Progenitor cell of endocrine pancreas (in vitro differentiated cells): ENCODE measurements around the gene NLRC5. TPM values are rescaled to one million over a fixed set of nuclear protein-coding genes. Genes with fewer than 3 reads are reported as not detected.
"Not testable (repeated sequence)": the region's sequence is repeated elsewhere in the genome, so short reads cannot be mapped to it uniquely, and the experiment has no call there.

Experiments
- DNase-seq: peaks from one replicate; pipeline ENCODE4 v3.0.0; 2021; ENCODE audit warnings: low spot score; ENCODE audit not compliant: unreplicated experiment
- H3K27ac Mint-ChIP-seq: 2 replicates; pipeline ENCODE4 v1.8.0; 2021; ENCODE audit warnings: mild to moderate bottlenecking, moderate library complexity, mixed read lengths
- H3K27me3 Mint-ChIP-seq: 2 replicates; pipeline ENCODE4 v1.8.0; 2021; ENCODE audit warnings: mixed read lengths
- H3K36me3 Mint-ChIP-seq: 2 replicates; pipeline ENCODE4 v1.8.0; 2022; ENCODE audit warnings: mixed read lengths; ENCODE audit not compliant: insufficient read depth
- H3K4me1 Mint-ChIP-seq: 2 replicates; pipeline ENCODE4 v1.8.0; 2021; ENCODE audit warnings: low read depth, mixed read lengths
- H3K4me3 Mint-ChIP-seq: 2 replicates; pipeline ENCODE4 v1.8.0; 2021; ENCODE audit warnings: low read depth, mild to moderate bottlenecking, moderate library complexity, mixed read lengths
- H3K9me3 Mint-ChIP-seq: 2 replicates; pipeline ENCODE4 v1.8.0; 2021; ENCODE audit warnings: low read depth, mixed read lengths
- CTCF ChIP-seq: fragments of 200-600 bp; sonication (generic); IDR thresholded peaks from one replicate; pipeline ENCODE4 v1.5.0; 2021; ENCODE audit warnings: antibody characterized with exemption, mild to moderate bottlenecking; ENCODE audit not compliant: unreplicated experiment
- total RNA-seq: library from RNA; stranded (reverse); gene quantifications from 2 replicates; pipeline ENCODE4 v1.2.1, GENCODE V29; 2021

Gene NLRC5
- total RNA-seq, 1 donor from 2014 or later: not detected

- Mint-ChIP-seq H3K4me1 (peaks cover 7% of the 10 kb centered on the region), H3K27me3 (peaks cover 56% of the 10 kb centered on the region), H3K27ac (no peak overlapping the region), H3K4me3 (peak overlapping the region; percentile 73), H3K9me3 (no peaks in the 10 kb centered on the region), H3K36me3 (no peaks in the 10 kb centered on the region)
- no peak for TF ChIP-seq CTCF
- DNase-seq: no peak
These were observed 105.6 kb downstream of the NLRC5 start for GRCh38 chr16:57094911-57095310.

- peaks cover 46% of the 10 kb centered on the region for H3K27me3 Mint-ChIP-seq
- no peaks in the 10 kb centered on the region for H3K36me3 Mint-ChIP-seq
- H3K4me1 Mint-ChIP-seq: peaks cover 6% of the 10 kb centered on the region
- TF ChIP-seq CTCF: no peak
- H3K4me3 Mint-ChIP-seq: no peak overlapping the region
- H3K9me3 Mint-ChIP-seq: no peaks in the 10 kb centered on the region
- DNase-seq: no peak
- H3K27ac Mint-ChIP-seq: no peak overlapping the region
These were observed 106.8 kb downstream of the NLRC5 start for GRCh38 chr16:57096192-57096591.

GRCh38 chr16:57096793-57097192, 107.4 kb downstream of the NLRC5 start:
- Mint-ChIP-seq H3K9me3 (no peaks in the 10 kb centered on the region), H3K36me3 (no peaks in the 10 kb centered on the region), H3K4me1 (peaks cover under 1% of the 10 kb centered on the region), H3K4me3 (no peak overlapping the region), H3K27ac (no peak overlapping the region), H3K27me3 (peaks cover 40% of the 10 kb centered on the region)
- DNase-seq: no peak
- no peak for TF ChIP-seq CTCF

- TF ChIP-seq CTCF: no peak
- Mint-ChIP-seq H3K36me3 (no peaks in the 10 kb centered on the region), H3K4me3 (no peak overlapping the region), H3K27me3 (peaks cover 38% of the 10 kb centered on the region), H3K9me3 (no peaks in the 10 kb centered on the region), H3K4me1 (no peaks in the 10 kb centered on the region), H3K27ac (no peak overlapping the region)
- DNase-seq: no peak
These were observed 109.0 kb downstream of the NLRC5 start for GRCh38 chr16:57098188-57098841.

GRCh38 chr16:57099965-57100364, 110.6 kb downstream of the NLRC5 start:
- not testable (repeated sequence) for H3K36me3 Mint-ChIP-seq, DNase-seq, H3K27ac Mint-ChIP-seq, H3K4me3 Mint-ChIP-seq, H3K9me3 Mint-ChIP-seq, H3K4me1 Mint-ChIP-seq
- peaks cover 24% of the 10 kb centered on the region for H3K27me3 Mint-ChIP-seq

GRCh38 chr16:57100445-57100844, 111.1 kb downstream of the NLRC5 start:
- Mint-ChIP-seq H3K9me3 (no peaks in the 10 kb centered on the region), H3K4me3 (no peak overlapping the region)

More at GRCh38 chr16:57100445-57100844, 111.1 kb downstream of the NLRC5 start:
- Mint-ChIP-seq H3K4me1 (no peaks in the 10 kb centered on the region), H3K36me3 (no peaks in the 10 kb centered on the region), H3K27ac (no peak overlapping the region), H3K27me3 (peaks cover 23% of the 10 kb centered on the region)
- no peak for DNase-seq
- no peak for TF ChIP-seq CTCF
